ENCODE measurements around the gene ARFGEF3. TPM values are rescaled to one million over a fixed set of nuclear protein-coding genes. Genes with fewer than 3 reads are reported as not detected.
"Not testable (repeated sequence)": the region's sequence is repeated elsewhere in the genome, so short reads cannot be mapped to it uniquely, and the experiment has no call there.

Gene ARFGEF3
- total RNA-seq, 1 donor from 2014 or later, result 1.9 TPM

- no peak overlapping the region for H3K27ac Mint-ChIP-seq (ENCODE audit: unreplicated experiment)
- Histone ChIP-seq H2AFZ (ENCODE audit: low read depth, low read length) (no peak overlapping the region), H3K36me3 (ENCODE audit: insufficient read depth, low read length) (no peaks in the 10 kb centered on the region), H3K9me3 (ENCODE audit: insufficient read depth, low read depth, low read length) (peaks cover 2% of the 10 kb centered on the region), H3K4me1 (ENCODE audit: insufficient read depth, low read length) (no peaks in the 10 kb centered on the region), H4K20me1 (ENCODE audit: insufficient read depth, low read length) (no peaks in the 10 kb centered on the region), H3K27ac (ENCODE audit: low read depth, low read length) (no peak overlapping the region), H3K9ac (ENCODE audit: low read length) (no peak overlapping the region), H3K79me2 (ENCODE audit: insufficient read depth, low read length) (no peaks in the 10 kb centered on the region), H3K4me2 (ENCODE audit: low read length) (no peak overlapping the region), H3K4me3 (ENCODE audit: insufficient read depth, low read depth, low read length) (no peak overlapping the region), H3K27me3 (ENCODE audit: insufficient read depth, low read length) (peaks cover 22% of the 10 kb centered on the region)
- TF ChIP-seq CTCF (IDR thresholded peaks at IDR 0.05; ENCODE audit: insufficient read depth, low read depth, low read length), result no peak
- TF ChIP-seq EZH2 (IDR thresholded peaks at IDR 0.05; ENCODE audit: insufficient read depth, low read length), result no peak
- DNase-seq (ENCODE audit: low read depth) (no peak), FAIRE-seq (no peak)
- H3K4me3 Mint-ChIP-seq (ENCODE audit: unreplicated experiment), result no peak overlapping the region
- no peaks in the 10 kb centered on the region for H3K4me1 Mint-ChIP-seq (ENCODE audit: low read depth, unreplicated experiment)
- peaks cover 25% of the 10 kb centered on the region for H3K27me3 Mint-ChIP-seq (ENCODE audit: low read depth, unreplicated experiment)
- no peaks in the 10 kb centered on the region for H3K36me3 Mint-ChIP-seq (ENCODE audit: low read depth, unreplicated experiment)
- H3K9me3 Mint-ChIP-seq (ENCODE audit: unreplicated experiment), result no peaks in the 10 kb centered on the region
These were observed 44.3 kb upstream of the ARFGEF3 start for GRCh38 chr6:138117376-138117914.

- H3K9me3 Mint-ChIP-seq (ENCODE audit: unreplicated experiment); H3K9ac ChIP-seq (ENCODE audit: low read length); H2AFZ ChIP-seq (ENCODE audit: low read depth, low read length); H3K27ac ChIP-seq (ENCODE audit: low read depth, low read length); H3K4me3 ChIP-seq (ENCODE audit: insufficient read depth, low read depth, low read length); H3K27ac Mint-ChIP-seq (ENCODE audit: unreplicated experiment); H3K4me1 ChIP-seq (ENCODE audit: insufficient read depth, low read length); H3K4me2 ChIP-seq (ENCODE audit: low read length); H3K36me3 Mint-ChIP-seq (ENCODE audit: low read depth, unreplicated experiment); H3K36me3 ChIP-seq (ENCODE audit: insufficient read depth, low read length); H3K9me3 ChIP-seq (ENCODE audit: insufficient read depth, low read depth, low read length); H3K4me1 Mint-ChIP-seq (ENCODE audit: low read depth, unreplicated experiment); H3K4me3 Mint-ChIP-seq (ENCODE audit: unreplicated experiment); H4K20me1 ChIP-seq (ENCODE audit: insufficient read depth, low read length); DNase-seq (ENCODE audit: low read depth); FAIRE-seq; H3K79me2 ChIP-seq (ENCODE audit: insufficient read depth, low read length): not testable (repeated sequence)
- H3K27me3 ChIP-seq (ENCODE audit: insufficient read depth, low read length), result peaks cover 22% of the 10 kb centered on the region
- peaks cover 23% of the 10 kb centered on the region for H3K27me3 Mint-ChIP-seq (ENCODE audit: low read depth, unreplicated experiment)
These were observed 42.5 kb upstream of the ARFGEF3 start for GRCh38 chr6:138119229-138119628.

GRCh38 chr6:138119976-138120375, 41.8 kb upstream of the ARFGEF3 start:
- no peak for FAIRE-seq
- no peak overlapping the region for H3K27ac Mint-ChIP-seq (ENCODE audit: unreplicated experiment)
- TF ChIP-seq EZH2 (IDR thresholded peaks at IDR 0.05; ENCODE audit: insufficient read depth, low read length), result no peak
- no peak for TF ChIP-seq CTCF (IDR thresholded peaks at IDR 0.05; ENCODE audit: insufficient read depth, low read depth, low read length)
- Histone ChIP-seq H3K4me1 (ENCODE audit: insufficient read depth, low read length) (no peaks in the 10 kb centered on the region), H4K20me1 (ENCODE audit: insufficient read depth, low read length) (no peaks in the 10 kb centered on the region), H3K27ac (ENCODE audit: low read depth, low read length) (no peak overlapping the region), H3K9me3 (ENCODE audit: insufficient read depth, low read depth, low read length) (peaks cover 2% of the 10 kb centered on the region), H3K4me2 (ENCODE audit: low read length) (no peak overlapping the region), H2AFZ (ENCODE audit: low read depth, low read length) (no peak overlapping the region), H3K4me3 (ENCODE audit: insufficient read depth, low read depth, low read length) (no peak overlapping the region), H3K36me3 (ENCODE audit: insufficient read depth, low read length) (no peaks in the 10 kb centered on the region), H3K9ac (ENCODE audit: low read length) (no peak overlapping the region), H3K27me3 (ENCODE audit: insufficient read depth, low read length) (peaks cover 18% of the 10 kb centered on the region), H3K79me2 (ENCODE audit: insufficient read depth, low read length) (no peaks in the 10 kb centered on the region)
- no peaks in the 10 kb centered on the region for H3K9me3 Mint-ChIP-seq (ENCODE audit: unreplicated experiment)
- no peak for DNase-seq (ENCODE audit: low read depth)
- H3K36me3 Mint-ChIP-seq (ENCODE audit: low read depth, unreplicated experiment), result no peaks in the 10 kb centered on the region
- H3K4me1 Mint-ChIP-seq (ENCODE audit: low read depth, unreplicated experiment), result no peaks in the 10 kb centered on the region
- peaks cover 16% of the 10 kb centered on the region for H3K27me3 Mint-ChIP-seq (ENCODE audit: low read depth, unreplicated experiment)
- H3K4me3 Mint-ChIP-seq (ENCODE audit: unreplicated experiment), result no peak overlapping the region

All from astrocyte (in vitro differentiated cells and primary cell).